Lower leg skin (tissue), 4 donors: ENCODE measurements around the gene KIAA0825. TPM values are rescaled to one million over a fixed set of nuclear protein-coding genes. Genes with fewer than 3 reads are reported as not detected.

ENCODE experiments used
- DNase-seq, 2 donors: peaks; one replicate each; pipeline ENCODE4 v3.0.0-alpha.2; 2019; ENCODE audit warnings: low spot score in 2 of 2
- H3K4me3 ChIP-seq: fragments of 200-600 bp; sonication (generic); 2 replicates; pipeline ENCODE4 v1.5.1; 2017; ENCODE audit warnings: mild to moderate bottlenecking, low read depth; ENCODE audit not compliant: poor library complexity, severe bottlenecking
- POLR2A ChIP-seq, 2 donors: fragments of 450-650 bp; IDR thresholded peaks; one replicate each; pipeline ENCODE4 v1.6.1; 2016 to 2017; ENCODE audit warnings: antibody characterized with exemption in 2 of 2, mild to moderate bottlenecking in 1 of 2, moderate library complexity in 1 of 2
- WGBS, 2 donors: methylation state at CpG; one replicate each; pipeline ENCODE4 v1.1.5; 2018; 5-methylcytosine and 5-hydroxymethylcytosine counted together
- intact Hi-C: fragments of 100-400 bp; cut with DNase I; formaldehyde crosslinking; loops from one replicate; pipeline ENCODE4 v1.15.0; 2023; ENCODE audit warnings: low total_unique reads
- total RNA-seq, 4 donors: library from RNA; depleted of rRNA; stranded (reverse); fragments of >200 nt; gene quantifications; one replicate each; pipeline ENCODE4 v1.1.0, GENCODE V29; 2016
- TF ChIP-seq, protein P1 (sequence below), 3 donors: fragments of 450-650 bp; IDR thresholded peaks; one replicate each; pipeline ENCODE4 v1.5.1; 2016; ENCODE audit warnings: antibody characterized with exemption in 3 of 3, mild to moderate bottlenecking in 3 of 3, moderate library complexity in 2 of 3

Gene KIAA0825
- total RNA-seq, 4 donors from 2014 or later, result 1.6 to 3.4 (median 2.5) TPM

DNA sequence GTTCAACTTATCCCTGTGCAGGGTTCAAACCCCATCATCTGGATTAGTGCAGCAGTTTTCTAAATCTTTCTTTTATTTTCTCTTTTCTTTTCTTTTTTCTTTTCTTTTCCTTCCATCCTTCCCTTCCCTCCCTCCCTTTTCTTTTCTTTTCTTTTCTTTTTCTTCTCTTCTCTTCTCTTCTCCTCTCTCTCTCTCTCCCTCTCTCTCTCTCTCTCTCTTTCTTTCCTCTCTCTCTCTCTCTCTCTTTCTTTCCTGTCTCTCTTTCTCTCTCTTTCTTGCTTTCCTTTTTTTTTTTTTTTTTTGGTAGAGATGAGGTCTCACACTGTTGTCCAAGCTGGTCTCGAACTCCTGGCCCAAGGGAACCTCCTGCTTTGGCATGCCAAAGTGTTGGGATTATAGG, 53.6 kb downstream of the KIAA0825 start:
- TF ChIP-seq POLR2A (IDR thresholded peaks at IDR 0.05), result no peak
- TF ChIP-seq, protein P1, sequence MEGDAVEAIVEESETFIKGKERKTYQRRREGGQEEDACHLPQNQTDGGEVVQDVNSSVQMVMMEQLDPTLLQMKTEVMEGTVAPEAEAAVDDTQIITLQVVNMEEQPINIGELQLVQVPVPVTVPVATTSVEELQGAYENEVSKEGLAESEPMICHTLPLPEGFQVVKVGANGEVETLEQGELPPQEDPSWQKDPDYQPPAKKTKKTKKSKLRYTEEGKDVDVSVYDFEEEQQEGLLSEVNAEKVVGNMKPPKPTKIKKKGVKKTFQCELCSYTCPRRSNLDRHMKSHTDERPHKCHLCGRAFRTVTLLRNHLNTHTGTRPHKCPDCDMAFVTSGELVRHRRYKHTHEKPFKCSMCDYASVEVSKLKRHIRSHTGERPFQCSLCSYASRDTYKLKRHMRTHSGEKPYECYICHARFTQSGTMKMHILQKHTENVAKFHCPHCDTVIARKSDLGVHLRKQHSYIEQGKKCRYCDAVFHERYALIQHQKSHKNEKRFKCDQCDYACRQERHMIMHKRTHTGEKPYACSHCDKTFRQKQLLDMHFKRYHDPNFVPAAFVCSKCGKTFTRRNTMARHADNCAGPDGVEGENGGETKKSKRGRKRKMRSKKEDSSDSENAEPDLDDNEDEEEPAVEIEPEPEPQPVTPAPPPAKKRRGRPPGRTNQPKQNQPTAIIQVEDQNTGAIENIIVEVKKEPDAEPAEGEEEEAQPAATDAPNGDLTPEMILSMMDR (IDR thresholded peaks at IDR 0.05), result no peak
- 100% methylated on average over 1 of the region's 1 CpG for whole genome bisulfite sequencing, 2 donors
- intact Hi-C loops, result no loop called here

GRCh38 chr5:94562327-94562971, 56.0 kb downstream of the KIAA0825 start:
- 89 to 92% methylated on average over 2 of the region's 2 CpGs for WGBS, 2 donors
- intact Hi-C loops, result no loop called here
- TF ChIP-seq POLR2A (IDR thresholded peaks at IDR 0.05), result no peak
- TF ChIP-seq, protein P1 (IDR thresholded peaks at IDR 0.05), result no peak
- DNase-seq, result no peak
- H3K4me3 ChIP-seq, result no peak overlapping the region

More for the DNA sequence above, 53.6 kb downstream of the KIAA0825 start:
- no peak overlapping the region for H3K4me3 ChIP-seq
- DNase-seq, result no peak

DNA sequence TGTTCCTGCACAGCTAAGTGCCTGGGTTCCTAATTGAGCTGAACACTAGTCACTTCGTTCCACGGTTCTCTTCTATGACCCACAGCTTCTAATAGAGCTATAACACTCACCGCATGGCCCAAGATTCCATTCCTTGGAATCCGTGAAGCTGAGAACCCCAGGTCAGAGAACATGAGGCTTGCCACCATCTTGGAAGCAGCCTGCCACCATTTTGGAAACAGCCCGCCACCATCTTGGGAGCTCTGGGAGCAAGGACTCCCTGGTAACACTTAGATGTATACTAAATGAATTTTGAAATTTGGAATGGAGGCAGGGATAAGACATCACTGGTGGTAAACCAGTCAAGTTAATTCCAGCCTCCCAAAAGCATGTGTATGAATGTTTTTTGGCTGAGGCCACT, 60.4 kb downstream of the KIAA0825 start:
- no peak overlapping the region for H3K4me3 ChIP-seq
- intact Hi-C loops, result no loop called here
- DNase-seq, result no peak
- WGBS, 2 donors, result 98 to 99% methylated on average over 5 of the region's 5 CpGs
- TF ChIP-seq POLR2A (IDR thresholded peaks at IDR 0.05), result no peak
- TF ChIP-seq, protein P1 (IDR thresholded peaks at IDR 0.05), result no peak

- no peak for DNase-seq
- intact Hi-C loops, result no loop called here
- no peak overlapping the region for H3K4me3 ChIP-seq
- WGBS, 2 donors, result 86 to 97% methylated on average over 1 of the region's 1 CpG
- TF ChIP-seq, protein P1 (IDR thresholded peaks at IDR 0.05), result no peak
- no peak for TF ChIP-seq POLR2A (IDR thresholded peaks at IDR 0.05)
These were observed 66.5 kb downstream of the KIAA0825 start for GRCh38 chr5:94551858-94552257.

- TF ChIP-seq POLR2A (IDR thresholded peaks at IDR 0.05), result no peak
- TF ChIP-seq, protein P1 (IDR thresholded peaks at IDR 0.05), result no peak
- intact Hi-C loops, result no loop called here
- no peak for DNase-seq
- H3K4me3 ChIP-seq, result no peak overlapping the region
- WGBS, 2 donors, result 85 to 86% methylated on average over 4 of the region's 4 CpGs
These were observed 72.4 kb downstream of the KIAA0825 start for GRCh38 chr5:94545870-94546625.
